Hepatocyte (in vitro differentiated cells): ENCODE measurements around the gene AMH. TPM values are rescaled to one million over a fixed set of nuclear protein-coding genes. Genes with fewer than 3 reads are reported as not detected.
A peak's percentile ranks its signal among the peaks of the same experiment; 100 is the strongest.

Experiments
- DNase-seq: peaks from one replicate; pipeline ENCODE4 v3.0.0-alpha.2; 2016; ENCODE audit warnings: low spot score
- H2AFZ ChIP-seq: fragments of 200-600 bp; sonication (generic); 2 replicates; pipeline ENCODE4 v1.6.0; 2016; ENCODE audit warnings: antibody characterized with exemption, mild to moderate bottlenecking
- H3K27ac ChIP-seq: fragments of 200-600 bp; sonication (generic); 2 replicates; pipeline ENCODE4 v1.5.1; 2016; ENCODE audit warnings: mild to moderate bottlenecking
- H3K27me3 ChIP-seq: fragments of 200-600 bp; sonication (generic); 2 replicates; pipeline ENCODE4 v1.6.1; 2016
- H3K36me3 ChIP-seq: fragments of 200-600 bp; sonication (generic); replicated peaks from 2 replicates; pipeline ENCODE4 v1.5.1; 2016; ENCODE audit warnings: low read depth; ENCODE audit not compliant: insufficient read depth
- H3K4me1 ChIP-seq: fragments of 200-600 bp; sonication (generic); 2 replicates; pipeline ENCODE4 v1.5.1; 2016; ENCODE audit warnings: mild to moderate bottlenecking, moderate library complexity; ENCODE audit not compliant: insufficient read depth
- H3K4me2 ChIP-seq: fragments of 200-600 bp; sonication (generic); 2 replicates; pipeline ENCODE4 v1.6.0; 2016
- H3K4me3 ChIP-seq: fragments of 200-600 bp; sonication (generic); 2 replicates; pipeline ENCODE4 v1.5.1; 2016; ENCODE audit warnings: mild to moderate bottlenecking
- H3K79me2 ChIP-seq: fragments of 200-600 bp; sonication (generic); 2 replicates; pipeline ENCODE4 v1.6.0; 2017; ENCODE audit warnings: mild to moderate bottlenecking
- H3K9me2 ChIP-seq: fragments of 200-600 bp; sonication (generic); replicated peaks from 2 replicates; pipeline ENCODE4 v1.6.0; 2017; ENCODE audit warnings: mild to moderate bottlenecking; ENCODE audit not compliant: insufficient read depth
- H3K9me3 ChIP-seq: fragments of 200-600 bp; sonication (generic); 2 replicates; pipeline ENCODE4 v1.5.1; 2016; ENCODE audit warnings: low read depth, mild to moderate bottlenecking
- H4K20me1 ChIP-seq: fragments of 200-600 bp; sonication (generic); 2 replicates; pipeline ENCODE4 v1.6.0; 2016; ENCODE audit warnings: mild to moderate bottlenecking; ENCODE audit not compliant: insufficient read depth, poor library complexity, severe bottlenecking
- EZH2 ChIP-seq: fragments of 200-600 bp; sonication (generic); IDR thresholded peaks from 2 replicates; pipeline ENCODE4 v1.6.1; 2016; ENCODE audit warnings: antibody characterized with exemption, mild to moderate bottlenecking, borderline replicate concordance
- EZH2phosphoT487 ChIP-seq: fragments of 200-600 bp; sonication (generic); IDR thresholded peaks from one replicate; pipeline ENCODE4 v1.6.1; 2018; ENCODE audit warnings: antibody characterized with exemption, mild to moderate bottlenecking, low read depth, moderate library complexity; ENCODE audit not compliant: unreplicated experiment, severe bottlenecking
- WGBS: methylation state at CpG from one replicate; pipeline ENCODE4 v1.1.6; 2016; ENCODE audit warnings: low lambda C conversion rate; ENCODE audit errors: missing lambda C conversion rate; 5-methylcytosine and 5-hydroxymethylcytosine counted together
- polyA plus RNA-seq: library from polyadenylated mRNA; unstranded; fragments of >200 nt; fragmentation: Nextera tagmentation; extraction: Ambion mirVana; gene quantifications from 2 replicates; pipeline ENCODE4 v1.2.1, GENCODE V29; 2016
- total RNA-seq: library from RNA; depleted of rRNA; stranded (reverse); fragments of >200 nt; gene quantifications from 2 replicates; pipeline ENCODE4 v1.2.3, GENCODE V29; 2014
- TF ChIP-seq, protein P1 (sequence below): fragments of 200-600 bp; sonication (generic); IDR thresholded peaks from 2 replicates; pipeline ENCODE4 v1.5.1; 2016; ENCODE audit warnings: antibody characterized with exemption, mild to moderate bottlenecking; ENCODE audit not compliant: poor library complexity

AMH gene
- total and polyA plus RNA-seq, 2 experiments from 2014 or later, result 8.2 to 20.9 TPM

DNA sequence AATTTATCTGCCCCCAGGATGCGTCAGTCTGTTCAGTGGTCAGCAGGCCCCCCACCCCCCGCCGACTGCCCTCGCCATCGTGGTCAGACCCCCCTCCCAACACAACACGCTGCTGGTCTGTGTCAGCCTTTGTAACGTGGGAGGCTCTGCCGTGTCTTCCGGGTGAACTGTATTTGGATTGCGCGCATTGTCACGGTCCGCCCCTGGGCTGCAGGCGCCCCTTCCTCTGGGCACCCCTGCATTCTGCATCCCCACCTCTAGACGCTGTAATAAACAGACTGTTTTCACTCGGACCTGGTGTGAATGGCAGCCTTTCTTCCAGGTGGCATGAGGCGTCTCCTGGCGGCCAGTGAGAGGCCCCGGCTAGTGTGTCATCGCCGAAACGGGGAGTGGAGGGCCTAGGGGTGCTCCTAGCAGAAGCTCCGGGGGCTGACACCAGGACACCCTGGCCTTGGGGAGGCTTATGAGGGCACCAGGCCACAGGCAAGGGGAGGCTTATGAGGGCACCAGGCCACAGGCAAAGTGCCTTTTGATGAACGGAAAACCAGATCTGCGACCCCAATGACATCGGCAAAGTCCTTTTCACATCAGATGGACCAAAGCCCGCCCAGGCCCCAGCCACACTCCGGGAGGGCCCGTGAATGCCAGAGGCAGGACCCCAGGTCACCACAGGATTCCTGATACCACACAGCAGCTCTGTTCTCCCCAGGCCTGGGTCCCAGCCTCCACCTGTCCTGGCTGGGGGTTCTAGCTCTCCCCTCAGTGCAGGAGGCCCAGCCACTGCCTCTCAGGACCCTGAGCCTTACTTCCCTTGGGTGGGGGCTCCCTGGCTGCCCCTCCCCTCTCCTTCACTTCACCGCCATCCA is 16.6 kb upstream of the AMH start:
- peaks cover 3% of the 10 kb centered on the region for H4K20me1 ChIP-seq
- H3K4me1 ChIP-seq, result peaks cover 15% of the 10 kb centered on the region
- TF ChIP-seq, protein P1, sequence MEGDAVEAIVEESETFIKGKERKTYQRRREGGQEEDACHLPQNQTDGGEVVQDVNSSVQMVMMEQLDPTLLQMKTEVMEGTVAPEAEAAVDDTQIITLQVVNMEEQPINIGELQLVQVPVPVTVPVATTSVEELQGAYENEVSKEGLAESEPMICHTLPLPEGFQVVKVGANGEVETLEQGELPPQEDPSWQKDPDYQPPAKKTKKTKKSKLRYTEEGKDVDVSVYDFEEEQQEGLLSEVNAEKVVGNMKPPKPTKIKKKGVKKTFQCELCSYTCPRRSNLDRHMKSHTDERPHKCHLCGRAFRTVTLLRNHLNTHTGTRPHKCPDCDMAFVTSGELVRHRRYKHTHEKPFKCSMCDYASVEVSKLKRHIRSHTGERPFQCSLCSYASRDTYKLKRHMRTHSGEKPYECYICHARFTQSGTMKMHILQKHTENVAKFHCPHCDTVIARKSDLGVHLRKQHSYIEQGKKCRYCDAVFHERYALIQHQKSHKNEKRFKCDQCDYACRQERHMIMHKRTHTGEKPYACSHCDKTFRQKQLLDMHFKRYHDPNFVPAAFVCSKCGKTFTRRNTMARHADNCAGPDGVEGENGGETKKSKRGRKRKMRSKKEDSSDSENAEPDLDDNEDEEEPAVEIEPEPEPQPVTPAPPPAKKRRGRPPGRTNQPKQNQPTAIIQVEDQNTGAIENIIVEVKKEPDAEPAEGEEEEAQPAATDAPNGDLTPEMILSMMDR, result no peak
- TF ChIP-seq EZH2phosphoT487 (no peak), EZH2 (no peak)
- no peak overlapping the region for H3K4me2 ChIP-seq
- no peak overlapping the region for H3K4me3 ChIP-seq
- H3K36me3 ChIP-seq, result no peaks in the 10 kb centered on the region
- peak overlapping the region; percentile 8 for H3K27ac ChIP-seq
- no peak overlapping the region for H2AFZ ChIP-seq
- peaks cover 47% of the 10 kb centered on the region for H3K79me2 ChIP-seq
- DNase-seq, result no peak
- 89% methylated on average over 27 of the region's 30 CpGs for WGBS
- H3K9me2 ChIP-seq, result no peaks in the 10 kb centered on the region
- no peaks in the 10 kb centered on the region for H3K27me3 ChIP-seq
- no peaks in the 10 kb centered on the region for H3K9me3 ChIP-seq

- WGBS, result 95% methylated on average over 23 of the region's 25 CpGs
- Histone ChIP-seq H3K27me3 (no peaks in the 10 kb centered on the region), H3K9me2 (no peaks in the 10 kb centered on the region), H3K4me3 (no peak overlapping the region), H3K4me1 (peaks cover 27% of the 10 kb centered on the region), H3K36me3 (no peaks in the 10 kb centered on the region), H3K9me3 (no peaks in the 10 kb centered on the region), H3K79me2 (peaks cover 59% of the 10 kb centered on the region), H3K4me2 (peak overlapping the region; percentile 84), H3K27ac (peak overlapping the region; percentile 97), H4K20me1 (peaks cover 11% of the 10 kb centered on the region), H2AFZ (no peak overlapping the region)
- DNase-seq, result no peak
- TF ChIP-seq EZH2phosphoT487, result no peak
- TF ChIP-seq, protein P1, result no peak
- TF ChIP-seq EZH2, result no peak
Observed at GRCh38 chr19:2233601-2234280, 15.4 kb upstream of the AMH start.

DNA sequence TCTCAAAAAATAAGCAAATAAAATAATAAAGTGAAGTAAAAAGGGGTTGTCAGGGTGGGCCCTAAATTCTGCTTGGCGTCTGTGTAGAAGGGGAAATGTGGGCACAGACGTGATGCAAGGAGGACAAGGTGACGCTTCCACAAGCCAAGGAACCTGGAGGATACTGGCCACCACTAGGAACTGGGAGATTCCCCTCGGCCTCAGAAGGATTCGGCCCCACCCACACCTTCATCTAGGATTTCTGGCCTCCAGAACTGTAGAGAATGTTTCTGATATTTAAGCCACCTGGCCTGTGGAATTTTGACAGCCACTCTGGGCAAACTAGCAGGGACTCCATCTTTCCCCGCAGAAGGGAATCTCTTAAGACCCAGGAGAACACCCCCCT is 14.1 kb upstream of the AMH start:
- Histone ChIP-seq H4K20me1 (peaks cover 20% of the 10 kb centered on the region), H3K4me3 (peak overlapping the region; percentile 82)

More for the DNA sequence above, 14.1 kb upstream of the AMH start:
- no peak for DNase-seq
- no peaks in the 10 kb centered on the region for H3K27me3 ChIP-seq
- TF ChIP-seq EZH2 (no peak), EZH2phosphoT487 (no peak)
- TF ChIP-seq, protein P1, result no peak
- H3K9me2 ChIP-seq, result no peaks in the 10 kb centered on the region
- peak overlapping the region; percentile 84 for H3K4me2 ChIP-seq
- no peaks in the 10 kb centered on the region for H3K36me3 ChIP-seq
- H3K27ac ChIP-seq, result peak overlapping the region; percentile 97
- H3K79me2 ChIP-seq, result peaks cover 72% of the 10 kb centered on the region
- no peak overlapping the region for H2AFZ ChIP-seq
- no peaks in the 10 kb centered on the region for H3K9me3 ChIP-seq
- H3K4me1 ChIP-seq, result peaks cover 35% of the 10 kb centered on the region
- 38% methylated on average over 6 of the region's 6 CpGs for WGBS
